Endothelial cell of umbilical vein (primary cell): ENCODE measurements around the gene KCNQ2.

ENCODE experiments used
- POLR2AphosphoS5 ChIP-seq: IDR thresholded peaks from 2 replicates; pipeline ENCODE4 v1.6.1; 2012; ENCODE audit warnings: low read depth, mild to moderate bottlenecking, control low read depth, low read length, moderate library complexity; ENCODE audit not compliant: insufficient read depth
- TF ChIP-seq, protein P1 (sequence below), 2 donors: IDR thresholded peaks; 1 replicate in 1 of 2; 2 replicates in 1 of 2; pipeline ENCODE4 v1.5.1; 2011; ENCODE audit warnings: low read length in 2 of 2, mild to moderate bottlenecking in 2 of 2, moderate library complexity in 2 of 2, control low read depth in 1 of 2, inconsistent platforms in 1 of 2, low read depth in 1 of 2; ENCODE audit not compliant: insufficient read depth in 1 of 2; ENCODE audit errors: extremely low read depth in 1 of 2

DNA sequence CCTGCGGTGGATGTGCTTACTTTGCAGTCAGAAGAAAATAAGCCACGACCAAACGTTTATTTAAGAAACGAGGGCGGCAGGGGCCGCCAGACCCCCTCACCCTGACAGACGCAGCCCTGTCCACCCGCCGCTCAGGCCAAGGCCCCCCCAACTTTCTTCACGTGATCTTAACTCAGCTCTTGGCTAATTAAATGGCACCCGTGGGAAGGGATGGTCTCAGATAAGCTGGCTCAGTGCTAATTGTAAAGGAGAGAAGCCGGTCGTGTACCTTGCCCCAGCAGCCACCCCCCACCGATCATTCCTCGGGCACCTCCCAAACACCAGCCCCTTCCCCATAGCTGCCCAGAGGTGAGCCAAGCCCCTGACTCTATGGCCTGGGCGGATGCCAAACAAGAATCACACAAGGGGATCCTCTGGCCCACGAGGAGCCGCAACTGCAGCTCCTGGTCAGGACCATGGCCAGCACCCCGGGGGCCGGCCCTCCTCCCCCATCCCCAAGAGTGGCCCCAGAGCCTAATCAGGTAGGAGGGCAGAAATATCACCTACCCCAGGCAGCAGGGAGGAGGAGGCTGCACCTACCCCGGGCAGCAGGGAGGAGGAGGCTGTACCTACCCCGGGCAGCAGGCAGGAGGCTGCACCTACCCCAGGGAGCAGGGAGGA lies 11.2 kb downstream of the KCNQ2 start:
- TF ChIP-seq, protein P1, sequence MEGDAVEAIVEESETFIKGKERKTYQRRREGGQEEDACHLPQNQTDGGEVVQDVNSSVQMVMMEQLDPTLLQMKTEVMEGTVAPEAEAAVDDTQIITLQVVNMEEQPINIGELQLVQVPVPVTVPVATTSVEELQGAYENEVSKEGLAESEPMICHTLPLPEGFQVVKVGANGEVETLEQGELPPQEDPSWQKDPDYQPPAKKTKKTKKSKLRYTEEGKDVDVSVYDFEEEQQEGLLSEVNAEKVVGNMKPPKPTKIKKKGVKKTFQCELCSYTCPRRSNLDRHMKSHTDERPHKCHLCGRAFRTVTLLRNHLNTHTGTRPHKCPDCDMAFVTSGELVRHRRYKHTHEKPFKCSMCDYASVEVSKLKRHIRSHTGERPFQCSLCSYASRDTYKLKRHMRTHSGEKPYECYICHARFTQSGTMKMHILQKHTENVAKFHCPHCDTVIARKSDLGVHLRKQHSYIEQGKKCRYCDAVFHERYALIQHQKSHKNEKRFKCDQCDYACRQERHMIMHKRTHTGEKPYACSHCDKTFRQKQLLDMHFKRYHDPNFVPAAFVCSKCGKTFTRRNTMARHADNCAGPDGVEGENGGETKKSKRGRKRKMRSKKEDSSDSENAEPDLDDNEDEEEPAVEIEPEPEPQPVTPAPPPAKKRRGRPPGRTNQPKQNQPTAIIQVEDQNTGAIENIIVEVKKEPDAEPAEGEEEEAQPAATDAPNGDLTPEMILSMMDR (IDR thresholded peaks at IDR 0.05; ENCODE audit: extremely low read depth in 1 of 2, insufficient read depth in 1 of 2, low read depth in 1 of 2, low read length in 2 of 2), result no peak
- TF ChIP-seq POLR2AphosphoS5, result no peak
